HCT116 (cell line): ENCODE results near the gene KSR2. TPM values are rescaled to one million over a fixed set of nuclear protein-coding genes. Genes with fewer than 3 reads are reported as not detected.

Experiments
- ATAC-seq: fragments of 200-7000 bp; cut with Tn5 transposase; 2 replicates; pipeline ENCODE4 v1.9.1; 2020; ENCODE audit warnings: mild to moderate bottlenecking, moderate library complexity
- BruUV-seq: library from RNA; stranded (reverse); fragments of 400-500 nt; replicated peaks from 2 replicates; lab custom pipeline; 2021; lab: Mats Ljungman, UMichigan
- CTCF ChIA-PET: fragments of 300-600 bp; sonication (Branson Sonifier 250); formaldehyde crosslinking; loops from one replicate; lab custom pipeline; 2021; ENCODE audit warnings: antibody characterized with exemption; lab: Charles Lee
- POLR2A ChIA-PET: fragments of 300-600, 350-600 bp; sonication (Branson Sonifier 250); formaldehyde crosslinking; loops from one replicate; lab custom pipeline; 2021; ENCODE audit warnings: antibody characterized with exemption; lab: Charles Lee
- RAD21 ChIA-PET, 2 experiments: fragments of 300-600 bp; sonication (Branson Sonifier 250); formaldehyde crosslinking; loops; one replicate each; lab custom pipeline; 2023; ENCODE audit warnings: low total read pairs in 2 of 2; ENCODE audit not compliant: uncharacterized antibody in 2 of 2, unreplicated experiment in 2 of 2, low non-redundant PET in 1 of 2; lab: Charles Lee
- DNase-seq: peaks from one replicate; pipeline ENCODE4 v3.0.0-alpha.2; 2010; ENCODE audit warnings: low read depth, low spot score
- H2AFZ ChIP-seq: fragments of 200-600 bp; shearing (Covaris generic), sonication (generic); 2 replicates; pipeline ENCODE4 v1.6.1; 2017; ENCODE audit warnings: low read depth, mixed run types, mixed read lengths, antibody characterized with exemption, low read length; ENCODE audit not compliant: poor library complexity, severe bottlenecking
- H3K27ac ChIP-seq: 2 replicates; pipeline ENCODE4 v1.5.1; 2012; ENCODE audit warnings: low read depth, low read length
- H3K27me3 ChIP-seq: fragments of 200-600 bp; sonication (generic); 2 replicates; pipeline ENCODE4 v1.6.1; 2016; ENCODE audit warnings: mixed run types, low read length, mixed read lengths; ENCODE audit not compliant: insufficient read depth
- H3K36me3 ChIP-seq, 2 experiments: fragments of 200-500 bp in 1 of 2; fragments of 200-600 bp in 1 of 2; sonication (Bioruptor generic) in 1 of 2; sonication (generic) in 1 of 2; 2 replicates each; pipeline versions ENCODE4 v1.5.1 to v1.6.1; 2014 to 2016; ENCODE audit warnings: low read length in 2 of 2, inconsistent platforms in 1 of 2, mixed read lengths in 1 of 2, mixed run types in 1 of 2; ENCODE audit not compliant: insufficient read depth in 2 of 2, control insufficient read depth in 1 of 2
- H3K4me1 ChIP-seq, 2 experiments: fragments of 200-600 bp in 1 of 2; sonication (generic) in 1 of 2; 2 replicates each; pipeline versions ENCODE4 v1.5.1 to v1.6.1; 2012 to 2017; ENCODE audit warnings: low read length in 2 of 2, inconsistent platforms in 1 of 2, mild to moderate bottlenecking in 1 of 2, mixed read lengths in 1 of 2, mixed run types in 1 of 2, moderate library complexity in 1 of 2; ENCODE audit not compliant: insufficient read depth in 2 of 2, control insufficient read depth in 1 of 2
- H3K4me2 ChIP-seq: fragments of 200-600 bp; sonication (generic); 2 replicates; pipeline ENCODE4 v1.6.1; 2017; ENCODE audit warnings: mixed run types, low read length, mixed read lengths
- H3K4me3 ChIP-seq, 2 experiments: fragments of 200-600 bp in 1 of 2; sonication (generic) in 1 of 2; replicated peaks in 1 of 2; 2 replicates each; pipeline ENCODE4 v1.5.1; 2011 to 2016; ENCODE audit warnings: low read length in 2 of 2, control low read depth in 1 of 2, low read depth in 1 of 2, mild to moderate bottlenecking in 1 of 2, mixed read lengths in 1 of 2, mixed run types in 1 of 2
- H3K79me2 ChIP-seq: fragments of 200-600 bp; sonication (generic); 2 replicates; pipeline ENCODE4 v1.6.1; 2017; ENCODE audit warnings: mild to moderate bottlenecking, mixed run types, low read length, moderate library complexity, mixed read lengths; ENCODE audit not compliant: insufficient read depth
- H3K9ac ChIP-seq: fragments of 200-600 bp; sonication (generic); 2 replicates; pipeline ENCODE4 v1.6.1; 2016; ENCODE audit warnings: low read length, mixed read lengths
- H3K9me2 ChIP-seq: fragments of 200-600 bp; sonication (generic), shearing (Covaris generic); 2 replicates; pipeline ENCODE4 v1.6.1; 2017; ENCODE audit warnings: mixed run types, mild to moderate bottlenecking, moderate library complexity; ENCODE audit not compliant: insufficient read depth
- H3K9me3 ChIP-seq, 2 experiments: fragments of 200-500 bp in 1 of 2; fragments of 200-600 bp in 1 of 2; sonication (Bioruptor generic) in 1 of 2; sonication (generic) in 1 of 2; 2 replicates each; pipeline ENCODE4 v1.6.1; 2014 to 2017; ENCODE audit warnings: low read length in 2 of 2, mixed read lengths in 2 of 2, inconsistent platforms in 1 of 2, low read depth in 1 of 2, mild to moderate bottlenecking in 1 of 2, mixed run types in 1 of 2, moderate library complexity in 1 of 2; ENCODE audit not compliant: control insufficient read depth in 1 of 2, insufficient read depth in 1 of 2
- H4K20me1 ChIP-seq: fragments of 200-600 bp; sonication (generic), shearing (Covaris generic); 2 replicates; pipeline ENCODE4 v1.6.1; 2017; ENCODE audit warnings: mixed run types, mild to moderate bottlenecking, moderate library complexity; ENCODE audit not compliant: insufficient read depth
- ATF3 ChIP-seq: IDR thresholded peaks from 2 replicates; pipeline ENCODE4 v1.6.1; 2012
- CBX3 ChIP-seq: IDR thresholded peaks from 2 replicates; pipeline ENCODE4 v1.6.1; 2012; ENCODE audit warnings: low read depth
- EGR1 ChIP-seq: IDR thresholded peaks from 2 replicates; pipeline ENCODE4 v1.6.1; 2012; ENCODE audit warnings: low read depth
- ELF1 ChIP-seq: IDR thresholded peaks from 2 replicates; pipeline ENCODE4 v1.6.1; 2012; ENCODE audit warnings: low read depth, borderline replicate concordance
- EZH2 ChIP-seq: fragments of 200-600 bp; sonication (generic); IDR thresholded peaks from 2 replicates; pipeline ENCODE4 v1.6.1; 2017; ENCODE audit warnings: antibody characterized with exemption, mixed run types
- EZH2phosphoT487 ChIP-seq: fragments of 200-600 bp; IDR thresholded peaks from 2 replicates; pipeline ENCODE4 v1.6.1; 2018; ENCODE audit warnings: antibody characterized with exemption, borderline replicate concordance
- JUND ChIP-seq: IDR thresholded peaks from 2 replicates; pipeline ENCODE4 v1.6.1; 2012
- RAD21 ChIP-seq: IDR thresholded peaks from 2 replicates; pipeline ENCODE4 v1.6.1; 2012; ENCODE audit warnings: low read depth, mild to moderate bottlenecking
- SIN3A ChIP-seq: IDR thresholded peaks from 2 replicates; pipeline ENCODE4 v1.6.1; 2012; ENCODE audit warnings: low read depth
- SRF ChIP-seq: IDR thresholded peaks from 2 replicates; pipeline ENCODE4 v1.6.1; 2012; ENCODE audit warnings: low read depth
- intact Hi-C: fragments of 100-400 bp; cut with micrococcal nuclease; formaldehyde crosslinking; loops from 2 replicates; pipeline ENCODE4 v1.10.0; 2022
- total RNA-seq: library from RNA; stranded (reverse); gene quantifications from one replicate; pipeline ENCODE4 v1.2.1, GENCODE V29; 2021; ENCODE audit not compliant: unreplicated experiment
- TF ChIP-seq, protein P1 (sequence below): IDR thresholded peaks from 2 replicates; pipeline ENCODE4 v1.6.1; 2012
- TF ChIP-seq, protein P2 (sequence below): IDR thresholded peaks from 2 replicates; pipeline ENCODE4 v1.6.1; 2012; ENCODE audit warnings: low read depth

KSR2 gene
- total RNA-seq, 1 experiment from 2014 or later, result 10.1 TPM

- RAD21 ChIA-PET, result no interaction called here
- CTCF ChIA-PET, result no interaction called here
- Histone ChIP-seq H3K9me2 (no peaks in the 10 kb centered on the region), H3K4me2 (no peak overlapping the region), H3K79me2 (no peaks in the 10 kb centered on the region), H3K4me3 (no peak overlapping the region), H3K4me1 (peaks cover 0 to 4% of the 10 kb centered on the region in 2 experiments; a peak in 1 of 4 replicates), H3K9me3 (peaks cover 5 to 10% of the 10 kb centered on the region in 2 experiments; a peak in 2 of 4 replicates), H3K36me3 (peaks cover 0 to 6% of the 10 kb centered on the region in 2 experiments; a peak in 1 of 4 replicates), H3K27me3 (no peaks in the 10 kb centered on the region), H3K9ac (no peak overlapping the region), H4K20me1 (no peaks in the 10 kb centered on the region), H3K27ac (no peak overlapping the region), H2AFZ (no peak overlapping the region)
- POLR2A ChIA-PET, result no interaction called here
- ATAC-seq (no peak), DNase-seq (no peak)
- BruUV-seq, result no TSS peak
- TF ChIP-seq EZH2phosphoT487 (no peak), EGR1 (no peak), ELF1 (no peak), CBX3 (no peak), ATF3 (no peak), SRF (no peak), SIN3A (no peak), EZH2 (no peak), RAD21 (no peak), JUND (no peak)
- TF ChIP-seq, protein P1, sequence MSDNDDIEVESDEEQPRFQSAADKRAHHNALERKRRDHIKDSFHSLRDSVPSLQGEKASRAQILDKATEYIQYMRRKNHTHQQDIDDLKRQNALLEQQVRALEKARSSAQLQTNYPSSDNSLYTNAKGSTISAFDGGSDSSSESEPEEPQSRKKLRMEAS, result no peak
- TF ChIP-seq, protein P2, sequence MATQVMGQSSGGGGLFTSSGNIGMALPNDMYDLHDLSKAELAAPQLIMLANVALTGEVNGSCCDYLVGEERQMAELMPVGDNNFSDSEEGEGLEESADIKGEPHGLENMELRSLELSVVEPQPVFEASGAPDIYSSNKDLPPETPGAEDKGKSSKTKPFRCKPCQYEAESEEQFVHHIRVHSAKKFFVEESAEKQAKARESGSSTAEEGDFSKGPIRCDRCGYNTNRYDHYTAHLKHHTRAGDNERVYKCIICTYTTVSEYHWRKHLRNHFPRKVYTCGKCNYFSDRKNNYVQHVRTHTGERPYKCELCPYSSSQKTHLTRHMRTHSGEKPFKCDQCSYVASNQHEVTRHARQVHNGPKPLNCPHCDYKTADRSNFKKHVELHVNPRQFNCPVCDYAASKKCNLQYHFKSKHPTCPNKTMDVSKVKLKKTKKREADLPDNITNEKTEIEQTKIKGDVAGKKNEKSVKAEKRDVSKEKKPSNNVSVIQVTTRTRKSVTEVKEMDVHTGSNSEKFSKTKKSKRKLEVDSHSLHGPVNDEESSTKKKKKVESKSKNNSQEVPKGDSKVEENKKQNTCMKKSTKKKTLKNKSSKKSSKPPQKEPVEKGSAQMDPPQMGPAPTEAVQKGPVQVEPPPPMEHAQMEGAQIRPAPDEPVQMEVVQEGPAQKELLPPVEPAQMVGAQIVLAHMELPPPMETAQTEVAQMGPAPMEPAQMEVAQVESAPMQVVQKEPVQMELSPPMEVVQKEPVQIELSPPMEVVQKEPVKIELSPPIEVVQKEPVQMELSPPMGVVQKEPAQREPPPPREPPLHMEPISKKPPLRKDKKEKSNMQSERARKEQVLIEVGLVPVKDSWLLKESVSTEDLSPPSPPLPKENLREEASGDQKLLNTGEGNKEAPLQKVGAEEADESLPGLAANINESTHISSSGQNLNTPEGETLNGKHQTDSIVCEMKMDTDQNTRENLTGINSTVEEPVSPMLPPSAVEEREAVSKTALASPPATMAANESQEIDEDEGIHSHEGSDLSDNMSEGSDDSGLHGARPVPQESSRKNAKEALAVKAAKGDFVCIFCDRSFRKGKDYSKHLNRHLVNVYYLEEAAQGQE, result no peak
- intact Hi-C loops, result no loop called here
These were observed 141.1 kb downstream of the KSR2 start for GRCh38 chr12:117827660-117828059.
